ENCODE data around the gene BMPR2. TPM values are rescaled to one million over a fixed set of nuclear protein-coding genes. Genes with fewer than 3 reads are reported as not detected.

The BMPR2 gene
- total and polyA plus RNA-seq, 2 of the 8 experiments (the other 6 are each of a cell fraction or from before 2014, with no cell fraction given): 5.5 to 19.8 TPM

GRCh38 chr2:202406445-202406978 is 30.4 kb downstream of the BMPR2 start (continued):
- TF ChIP-seq, protein P1, sequence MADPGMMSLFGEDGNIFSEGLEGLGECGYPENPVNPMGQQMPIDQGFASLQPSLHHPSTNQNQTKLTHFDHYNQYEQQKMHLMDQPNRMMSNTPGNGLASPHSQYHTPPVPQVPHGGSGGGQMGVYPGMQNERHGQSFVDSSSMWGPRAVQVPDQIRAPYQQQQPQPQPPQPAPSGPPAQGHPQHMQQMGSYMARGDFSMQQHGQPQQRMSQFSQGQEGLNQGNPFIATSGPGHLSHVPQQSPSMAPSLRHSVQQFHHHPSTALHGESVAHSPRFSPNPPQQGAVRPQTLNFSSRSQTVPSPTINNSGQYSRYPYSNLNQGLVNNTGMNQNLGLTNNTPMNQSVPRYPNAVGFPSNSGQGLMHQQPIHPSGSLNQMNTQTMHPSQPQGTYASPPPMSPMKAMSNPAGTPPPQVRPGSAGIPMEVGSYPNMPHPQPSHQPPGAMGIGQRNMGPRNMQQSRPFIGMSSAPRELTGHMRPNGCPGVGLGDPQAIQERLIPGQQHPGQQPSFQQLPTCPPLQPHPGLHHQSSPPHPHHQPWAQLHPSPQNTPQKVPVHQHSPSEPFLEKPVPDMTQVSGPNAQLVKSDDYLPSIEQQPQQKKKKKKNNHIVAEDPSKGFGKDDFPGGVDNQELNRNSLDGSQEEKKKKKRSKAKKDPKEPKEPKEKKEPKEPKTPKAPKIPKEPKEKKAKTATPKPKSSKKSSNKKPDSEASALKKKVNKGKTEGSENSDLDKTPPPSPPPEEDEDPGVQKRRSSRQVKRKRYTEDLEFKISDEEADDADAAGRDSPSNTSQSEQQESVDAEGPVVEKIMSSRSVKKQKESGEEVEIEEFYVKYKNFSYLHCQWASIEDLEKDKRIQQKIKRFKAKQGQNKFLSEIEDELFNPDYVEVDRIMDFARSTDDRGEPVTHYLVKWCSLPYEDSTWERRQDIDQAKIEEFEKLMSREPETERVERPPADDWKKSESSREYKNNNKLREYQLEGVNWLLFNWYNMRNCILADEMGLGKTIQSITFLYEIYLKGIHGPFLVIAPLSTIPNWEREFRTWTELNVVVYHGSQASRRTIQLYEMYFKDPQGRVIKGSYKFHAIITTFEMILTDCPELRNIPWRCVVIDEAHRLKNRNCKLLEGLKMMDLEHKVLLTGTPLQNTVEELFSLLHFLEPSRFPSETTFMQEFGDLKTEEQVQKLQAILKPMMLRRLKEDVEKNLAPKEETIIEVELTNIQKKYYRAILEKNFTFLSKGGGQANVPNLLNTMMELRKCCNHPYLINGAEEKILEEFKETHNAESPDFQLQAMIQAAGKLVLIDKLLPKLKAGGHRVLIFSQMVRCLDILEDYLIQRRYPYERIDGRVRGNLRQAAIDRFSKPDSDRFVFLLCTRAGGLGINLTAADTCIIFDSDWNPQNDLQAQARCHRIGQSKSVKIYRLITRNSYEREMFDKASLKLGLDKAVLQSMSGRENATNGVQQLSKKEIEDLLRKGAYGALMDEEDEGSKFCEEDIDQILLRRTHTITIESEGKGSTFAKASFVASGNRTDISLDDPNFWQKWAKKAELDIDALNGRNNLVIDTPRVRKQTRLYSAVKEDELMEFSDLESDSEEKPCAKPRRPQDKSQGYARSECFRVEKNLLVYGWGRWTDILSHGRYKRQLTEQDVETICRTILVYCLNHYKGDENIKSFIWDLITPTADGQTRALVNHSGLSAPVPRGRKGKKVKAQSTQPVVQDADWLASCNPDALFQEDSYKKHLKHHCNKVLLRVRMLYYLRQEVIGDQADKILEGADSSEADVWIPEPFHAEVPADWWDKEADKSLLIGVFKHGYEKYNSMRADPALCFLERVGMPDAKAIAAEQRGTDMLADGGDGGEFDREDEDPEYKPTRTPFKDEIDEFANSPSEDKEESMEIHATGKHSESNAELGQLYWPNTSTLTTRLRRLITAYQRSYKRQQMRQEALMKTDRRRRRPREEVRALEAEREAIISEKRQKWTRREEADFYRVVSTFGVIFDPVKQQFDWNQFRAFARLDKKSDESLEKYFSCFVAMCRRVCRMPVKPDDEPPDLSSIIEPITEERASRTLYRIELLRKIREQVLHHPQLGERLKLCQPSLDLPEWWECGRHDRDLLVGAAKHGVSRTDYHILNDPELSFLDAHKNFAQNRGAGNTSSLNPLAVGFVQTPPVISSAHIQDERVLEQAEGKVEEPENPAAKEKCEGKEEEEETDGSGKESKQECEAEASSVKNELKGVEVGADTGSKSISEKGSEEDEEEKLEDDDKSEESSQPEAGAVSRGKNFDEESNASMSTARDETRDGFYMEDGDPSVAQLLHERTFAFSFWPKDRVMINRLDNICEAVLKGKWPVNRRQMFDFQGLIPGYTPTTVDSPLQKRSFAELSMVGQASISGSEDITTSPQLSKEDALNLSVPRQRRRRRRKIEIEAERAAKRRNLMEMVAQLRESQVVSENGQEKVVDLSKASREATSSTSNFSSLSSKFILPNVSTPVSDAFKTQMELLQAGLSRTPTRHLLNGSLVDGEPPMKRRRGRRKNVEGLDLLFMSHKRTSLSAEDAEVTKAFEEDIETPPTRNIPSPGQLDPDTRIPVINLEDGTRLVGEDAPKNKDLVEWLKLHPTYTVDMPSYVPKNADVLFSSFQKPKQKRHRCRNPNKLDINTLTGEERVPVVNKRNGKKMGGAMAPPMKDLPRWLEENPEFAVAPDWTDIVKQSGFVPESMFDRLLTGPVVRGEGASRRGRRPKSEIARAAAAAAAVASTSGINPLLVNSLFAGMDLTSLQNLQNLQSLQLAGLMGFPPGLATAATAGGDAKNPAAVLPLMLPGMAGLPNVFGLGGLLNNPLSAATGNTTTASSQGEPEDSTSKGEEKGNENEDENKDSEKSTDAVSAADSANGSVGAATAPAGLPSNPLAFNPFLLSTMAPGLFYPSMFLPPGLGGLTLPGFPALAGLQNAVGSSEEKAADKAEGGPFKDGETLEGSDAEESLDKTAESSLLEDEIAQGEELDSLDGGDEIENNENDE (IDR thresholded peaks at IDR 0.05; ENCODE audit: insufficient replicate concordance, low read length): no peak
- TF ChIP-seq ZNF274 (IDR thresholded peaks at IDR 0.05; ENCODE audit: borderline replicate concordance, extremely low read depth, low read length): no peak
- no peak for TF ChIP-seq BACH1 (IDR thresholded peaks at IDR 0.05; ENCODE audit: low read length)
- TF ChIP-seq GTF2F1 (IDR thresholded peaks at IDR 0.05; ENCODE audit: borderline replicate concordance, low read depth, low read length): no peak
- no peak for TF ChIP-seq FOSL1 (IDR thresholded peaks at IDR 0.05; ENCODE audit: insufficient read depth, low read depth, low read length)
- no peak for TF ChIP-seq RFX5 (IDR thresholded peaks at IDR 0.05; ENCODE audit: borderline replicate concordance, low read depth, low read length)
- no peak for TF ChIP-seq KDM5A (IDR thresholded peaks at IDR 0.05; ENCODE audit: low read length)
